ENCODE results near the gene PCBP1.

GRCh38 chr2:70091364-70091763 lies 4.1 kb downstream of the PCBP1 start:
- TF ChIP-seq CTCF (IDR thresholded peaks at IDR 0.05) (no peak), POLR2A (IDR thresholded peaks at IDR 0.05) (no peak)

Measured in body of pancreas (tissue), 4 donors.